ENCODE results near the gene ST6GAL1. TPM values are rescaled to one million over a fixed set of nuclear protein-coding genes. Genes with fewer than 3 reads are reported as not detected.

The ST6GAL1 gene
- total and polyA plus RNA-seq, 2 of the 4 experiments (the other 2 are of a cell fraction) = 1.4 to 2.9 TPM

- peak overlapping the region; percentile 5; the same call in 1 of the 2 replicates for H4K5ac ChIP-seq (ENCODE audit: low read depth, low read length)
- 0 out of 2 replicates have a peak, but pooled peaks cover 7% of the 10 kb centered on the region for H3K9me1 ChIP-seq (ENCODE audit: insufficient read depth, low read length)
- peak overlapping the region; percentile 26 for H3K18ac ChIP-seq (ENCODE audit: low read depth, low read length)
- no peaks in the 10 kb centered on the region for H3K36me3 ChIP-seq (ENCODE audit: control insufficient read depth, insufficient read depth, low read length)
- in situ Hi-C loops (cut with MboI; ENCODE audit: low sequenced_read_pairs) (no loop called here), intact Hi-C loops (cut with micrococcal nuclease) (no loop called here), dilution Hi-C loops (cut with HindIII; ENCODE audit: low sequenced_read_pairs, unreplicated experiment) (no loop called here)
- no peaks in the 10 kb centered on the region for H3K9me3 ChIP-seq (ENCODE audit: control insufficient read depth, insufficient read depth, low read length)
- peak overlapping the region; percentile 21 for H2BK5ac ChIP-seq (ENCODE audit: low read depth, low read length, poor library complexity, severe bottlenecking)
- H2AK9ac ChIP-seq (replicated peaks; ENCODE audit: low read depth, low read length, poor library complexity) = no peak overlapping the region
- H4K91ac ChIP-seq (ENCODE audit: insufficient read depth, low read depth, low read length) = peak overlapping the region; percentile 40; the same call in 1 of the 2 replicates
- no peaks in the 10 kb centered on the region for H3K27me3 ChIP-seq (ENCODE audit: control insufficient read depth, insufficient read depth, low read length)
- ATAC-seq (ENCODE audit: low read depth) (peak; percentile 47; the same call in 1 of the 2 replicates), DNase-seq (peak; percentile 1)
- H2BK120ac ChIP-seq (ENCODE audit: low read depth, low read length) = peak overlapping the region; percentile 45
- no peaks in the 10 kb centered on the region for H4K20me1 ChIP-seq (ENCODE audit: insufficient read depth, low read length)
- ChIA-PET CTCF (interaction anchor here (0.7 to 2.6 kb wide), 3 partner anchors 12 to 189 kb away, joined by 5 to 26 read pairs (median 12); no protein-coding TSS in a partner anchor), POLR2A (ENCODE audit: unreplicated experiment) (interaction anchor here (0.6 kb wide), 1 partner anchor 108 kb away, joined by 4 read pairs; no protein-coding TSS in a partner anchor)
- H3K14ac ChIP-seq (replicated peaks; ENCODE audit: low read depth, low read length) = peak overlapping the region; percentile 54
- 0 out of 2 replicates have a peak overlapping the region, but pooled peaks have one; percentile 1 for H3K9ac ChIP-seq (ENCODE audit: low read depth, low read length)
- H3K56ac ChIP-seq (ENCODE audit: extremely low read depth, insufficient read depth, low read length) = no peak overlapping the region
- H2AK5ac ChIP-seq (ENCODE audit: low read depth, low read length) = no peak overlapping the region
- H3K4me3 ChIP-seq (ENCODE audit: insufficient read depth, low read depth, low read length) = peak overlapping the region; percentile 41; the same call in 1 of the 2 replicates
- WGBS, 2 experiments (ENCODE audit: extremely low coverage in 2 of 2, insufficient read length in 1 of 2) = no CpG with 5 or more reads among the region's 1 CpG
- 0 out of 2 replicates have a peak overlapping the region, but pooled peaks have one; percentile 31 for H2BK20ac ChIP-seq (ENCODE audit: low read depth, low read length)
- peak overlapping the region; percentile 68 for H3K4me2 ChIP-seq (ENCODE audit: low read depth, low read length)
- H4K8ac ChIP-seq (ENCODE audit: low read depth in 2 of 2, low read length in 2 of 2) = peak overlapping the region in 1 of 2 experiments; percentile 88; a peak in 2 of 4 replicates
- BruUV-seq (replicated peaks) = no TSS peak
- H2BK15ac ChIP-seq (ENCODE audit: low read depth, low read length) = no peak overlapping the region
- H3K4me1 ChIP-seq (ENCODE audit: control insufficient read depth, insufficient read depth, low read length) = peaks cover 5% of the 10 kb centered on the region
- peak overlapping the region; percentile 49; the same call in 1 of the 2 replicates for H3K23ac ChIP-seq (ENCODE audit: low read depth, low read length)
- peak overlapping the region; percentile 67 for H2AFZ ChIP-seq (replicated peaks; ENCODE audit: low read length, poor library complexity)
- H3K27ac ChIP-seq (ENCODE audit: insufficient read depth, low read length) = peak overlapping the region; percentile 27; the same call in 1 of the 2 replicates
- H3K4ac ChIP-seq (ENCODE audit: low read depth, low read length) = peak overlapping the region; percentile 51; the same call in 1 of the 2 replicates
- H3K79me1 ChIP-seq (ENCODE audit: low read depth in 1 of 2, low read length in 2 of 2) = no peaks in the 10 kb centered on the region
- TF ChIP-seq MXI1 (IDR thresholded peaks at IDR 0.05; ENCODE audit: borderline replicate concordance, low read depth, low read length) = no peak
- no peak for TF ChIP-seq MAZ (IDR thresholded peaks at IDR 0.05; ENCODE audit: borderline replicate concordance, low read depth, low read length)
- TF ChIP-seq RAD21 (IDR thresholded peaks at IDR 0.05; ENCODE audit: low read length) = no peak
- TF ChIP-seq RFX5 (IDR thresholded peaks at IDR 0.05; ENCODE audit: low read depth, low read length) = no peak
- no peak for TF ChIP-seq NFE2L2 (IDR thresholded peaks at IDR 0.05; ENCODE audit: low read depth, low read length)
- no peak for TF ChIP-seq CHD1 (IDR thresholded peaks at IDR 0.05; ENCODE audit: low read depth, low read length)
- no peak for TF ChIP-seq FOS (IDR thresholded peaks at IDR 0.05; ENCODE audit: low read depth, low read length)
- no peak for TF ChIP-seq SMC3 (IDR thresholded peaks at IDR 0.05; ENCODE audit: low read depth, low read length)
- TF ChIP-seq, protein P1, sequence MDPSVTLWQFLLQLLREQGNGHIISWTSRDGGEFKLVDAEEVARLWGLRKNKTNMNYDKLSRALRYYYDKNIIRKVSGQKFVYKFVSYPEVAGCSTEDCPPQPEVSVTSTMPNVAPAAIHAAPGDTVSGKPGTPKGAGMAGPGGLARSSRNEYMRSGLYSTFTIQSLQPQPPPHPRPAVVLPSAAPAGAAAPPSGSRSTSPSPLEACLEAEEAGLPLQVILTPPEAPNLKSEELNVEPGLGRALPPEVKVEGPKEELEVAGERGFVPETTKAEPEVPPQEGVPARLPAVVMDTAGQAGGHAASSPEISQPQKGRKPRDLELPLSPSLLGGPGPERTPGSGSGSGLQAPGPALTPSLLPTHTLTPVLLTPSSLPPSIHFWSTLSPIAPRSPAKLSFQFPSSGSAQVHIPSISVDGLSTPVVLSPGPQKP (IDR thresholded peaks at IDR 0.05; ENCODE audit: borderline replicate concordance, low read depth, low read length) = no peak
- TF ChIP-seq, protein P2, sequence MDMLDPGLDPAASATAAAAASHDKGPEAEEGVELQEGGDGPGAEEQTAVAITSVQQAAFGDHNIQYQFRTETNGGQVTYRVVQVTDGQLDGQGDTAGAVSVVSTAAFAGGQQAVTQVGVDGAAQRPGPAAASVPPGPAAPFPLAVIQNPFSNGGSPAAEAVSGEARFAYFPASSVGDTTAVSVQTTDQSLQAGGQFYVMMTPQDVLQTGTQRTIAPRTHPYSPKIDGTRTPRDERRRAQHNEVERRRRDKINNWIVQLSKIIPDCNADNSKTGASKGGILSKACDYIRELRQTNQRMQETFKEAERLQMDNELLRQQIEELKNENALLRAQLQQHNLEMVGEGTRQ (IDR thresholded peaks at IDR 0.05; ENCODE audit: low read depth, low read length) = no peak
- TF ChIP-seq MAFK (IDR thresholded peaks at IDR 0.05; ENCODE audit: low read depth, low read length) = no peak
- TF ChIP-seq, protein P3, sequence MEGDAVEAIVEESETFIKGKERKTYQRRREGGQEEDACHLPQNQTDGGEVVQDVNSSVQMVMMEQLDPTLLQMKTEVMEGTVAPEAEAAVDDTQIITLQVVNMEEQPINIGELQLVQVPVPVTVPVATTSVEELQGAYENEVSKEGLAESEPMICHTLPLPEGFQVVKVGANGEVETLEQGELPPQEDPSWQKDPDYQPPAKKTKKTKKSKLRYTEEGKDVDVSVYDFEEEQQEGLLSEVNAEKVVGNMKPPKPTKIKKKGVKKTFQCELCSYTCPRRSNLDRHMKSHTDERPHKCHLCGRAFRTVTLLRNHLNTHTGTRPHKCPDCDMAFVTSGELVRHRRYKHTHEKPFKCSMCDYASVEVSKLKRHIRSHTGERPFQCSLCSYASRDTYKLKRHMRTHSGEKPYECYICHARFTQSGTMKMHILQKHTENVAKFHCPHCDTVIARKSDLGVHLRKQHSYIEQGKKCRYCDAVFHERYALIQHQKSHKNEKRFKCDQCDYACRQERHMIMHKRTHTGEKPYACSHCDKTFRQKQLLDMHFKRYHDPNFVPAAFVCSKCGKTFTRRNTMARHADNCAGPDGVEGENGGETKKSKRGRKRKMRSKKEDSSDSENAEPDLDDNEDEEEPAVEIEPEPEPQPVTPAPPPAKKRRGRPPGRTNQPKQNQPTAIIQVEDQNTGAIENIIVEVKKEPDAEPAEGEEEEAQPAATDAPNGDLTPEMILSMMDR (conservative IDR thresholded peaks at IDR 0.05; ENCODE audit: low read depth, low read length) = no peak
- TF ChIP-seq CEBPB (IDR thresholded peaks at IDR 0.05; ENCODE audit: low read depth, low read length) = no peak
- TF ChIP-seq POLR2A (IDR thresholded peaks at IDR 0.05; ENCODE audit: low read depth, low read length) = no peak
- no peak for TF ChIP-seq RCOR1 (IDR thresholded peaks at IDR 0.05; ENCODE audit: insufficient replicate concordance, low read length)
These were observed 171.8 kb downstream of the ST6GAL1 start for GRCh38 chr3:187102073-187102634.
